ENCODE data around the gene MEGF9. TPM values are rescaled to one million over a fixed set of nuclear protein-coding genes. Genes with fewer than 3 reads are reported as not detected.
"Not testable (repeated sequence)": the region's sequence is repeated elsewhere in the genome, so short reads cannot be mapped to it uniquely, and the experiment has no call there.

The MEGF9 gene
- total RNA-seq, 3 donors from 2014 or later, result 6.3 to 16.7 (median 9.3) TPM

GRCh38 chr9:120648581-120649197 is 65.6 kb downstream of the MEGF9 start:
- H3K9me3 ChIP-seq, result no peaks in the 10 kb centered on the region
- DNase-seq (no peak), ATAC-seq (no peak)
- H3K36me3 ChIP-seq (ENCODE audit: low read depth), result no peaks in the 10 kb centered on the region
- no peak for TF ChIP-seq CTCF (IDR thresholded peaks at IDR 0.05)
- H3K4me3 ChIP-seq, result no peak overlapping the region
- no peaks in the 10 kb centered on the region for H3K4me1 ChIP-seq (ENCODE audit: low read depth)
- intact Hi-C loops (cut with DNase I, micrococcal nuclease), result no loop called here

GRCh38 chr9:120646948-120647347 is 67.3 kb downstream of the MEGF9 start:
- ATAC-seq (no peak), DNase-seq (no peak)
- Histone ChIP-seq H3K36me3 (ENCODE audit: low read depth) (no peaks in the 10 kb centered on the region), H3K9me3 (no peaks in the 10 kb centered on the region), H3K4me1 (ENCODE audit: low read depth) (no peaks in the 10 kb centered on the region), H3K4me3 (no peak overlapping the region)
- TF ChIP-seq CTCF (IDR thresholded peaks at IDR 0.05), result no peak
- intact Hi-C loops (cut with DNase I, micrococcal nuclease), result no loop called here

DNA sequence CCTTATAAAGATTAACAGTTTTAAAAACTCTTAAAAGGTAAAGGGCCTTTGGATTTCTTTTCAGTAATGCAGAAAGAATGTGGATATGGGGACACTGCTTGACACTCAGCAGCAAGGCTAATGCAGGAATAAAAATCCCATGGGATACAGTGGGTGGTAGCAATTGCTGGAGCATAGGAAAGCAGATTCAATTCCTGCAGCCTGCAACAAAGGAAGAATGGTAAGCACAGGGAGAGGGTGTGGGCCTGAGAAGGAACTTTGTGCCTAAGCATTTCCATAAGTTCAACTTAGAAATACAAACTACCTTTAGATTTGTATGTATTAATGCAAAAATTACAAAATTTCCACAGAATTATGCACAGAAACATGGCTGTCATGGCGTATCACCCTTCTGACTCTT is 68.5 kb downstream of the MEGF9 start:
- TF ChIP-seq CTCF (IDR thresholded peaks at IDR 0.05), result no peak
- Histone ChIP-seq H3K4me3 (no peak overlapping the region), H3K36me3 (ENCODE audit: low read depth) (no peaks in the 10 kb centered on the region), H3K9me3 (no peaks in the 10 kb centered on the region), H3K4me1 (ENCODE audit: low read depth) (no peaks in the 10 kb centered on the region)
- ATAC-seq (no peak), DNase-seq (no peak)
- intact Hi-C loops (cut with DNase I, micrococcal nuclease), result no loop called here

- H3K4me3 ChIP-seq, result no peak overlapping the region
- no peak for TF ChIP-seq CTCF (IDR thresholded peaks at IDR 0.05)
- DNase-seq (no peak), ATAC-seq (no peak)
- intact Hi-C loops (cut with DNase I, micrococcal nuclease), result no loop called here
- no peaks in the 10 kb centered on the region for H3K36me3 ChIP-seq (ENCODE audit: low read depth)
- H3K9me3 ChIP-seq, result no peaks in the 10 kb centered on the region
- no peaks in the 10 kb centered on the region for H3K4me1 ChIP-seq (ENCODE audit: low read depth)
These were observed 71.2 kb downstream of the MEGF9 start for GRCh38 chr9:120643061-120643460.

DNA sequence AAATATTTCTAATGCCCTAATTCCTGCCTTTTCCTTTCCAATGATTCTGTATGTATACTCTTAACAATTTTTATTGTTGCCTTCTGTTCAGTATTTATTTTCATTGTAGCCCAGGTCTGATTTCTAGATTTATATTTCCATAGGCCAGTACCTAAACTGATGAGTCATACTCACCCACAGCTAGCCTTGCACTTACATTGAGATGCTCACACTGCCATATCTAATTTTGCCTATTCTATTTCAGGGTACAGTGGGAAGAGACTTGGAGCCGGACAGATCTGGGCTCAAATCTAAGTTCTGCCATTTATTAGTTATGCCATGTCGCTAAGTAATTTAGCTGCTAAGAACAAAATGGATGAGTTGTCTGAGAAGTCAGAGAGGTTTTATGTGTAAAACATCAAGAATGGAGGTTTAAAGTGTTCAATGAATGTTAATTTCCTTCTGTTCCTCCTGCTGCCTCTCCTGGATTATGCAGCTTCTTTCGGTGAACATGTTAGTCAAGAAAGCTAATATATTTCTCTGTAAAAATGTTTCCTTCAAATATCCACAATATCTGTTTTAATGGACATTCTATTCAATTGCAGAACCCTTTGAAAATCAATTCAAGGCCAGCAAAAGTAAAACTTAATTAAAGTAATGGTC is 72.0 kb downstream of the MEGF9 start:
- TF ChIP-seq CTCF (IDR thresholded peaks at IDR 0.05), result no peak
- no peak for DNase-seq
- Histone ChIP-seq H3K9me3 (no peaks in the 10 kb centered on the region), H3K36me3 (ENCODE audit: low read depth) (no peaks in the 10 kb centered on the region), H3K4me3 (no peak overlapping the region), H3K4me1 (ENCODE audit: low read depth) (no peaks in the 10 kb centered on the region)
- intact Hi-C loops (cut with DNase I, micrococcal nuclease), result no loop called here
- ATAC-seq, result no peak

DNA sequence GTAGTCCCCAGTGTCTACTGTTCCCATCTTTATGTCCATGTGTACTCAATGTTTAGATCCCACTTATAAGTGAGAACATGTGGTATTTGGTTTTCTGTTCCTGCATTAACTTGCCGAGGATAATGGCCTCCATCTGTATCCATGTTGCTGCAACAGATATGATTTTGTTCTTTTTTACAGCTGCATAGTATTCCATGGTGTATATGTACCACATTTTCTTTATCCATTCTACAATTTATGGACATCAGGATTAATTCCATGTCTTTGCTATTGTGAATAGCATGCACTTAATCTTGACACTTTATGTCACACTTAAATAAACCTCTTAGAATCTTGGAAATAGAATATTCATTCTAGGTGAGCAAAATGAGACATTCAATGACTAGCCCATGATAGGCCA is 73.4 kb downstream of the MEGF9 start:
- H3K4me1 ChIP-seq (ENCODE audit: low read depth); DNase-seq; H3K36me3 ChIP-seq (ENCODE audit: low read depth); H3K4me3 ChIP-seq; intact Hi-C loops (cut with DNase I, micrococcal nuclease); H3K9me3 ChIP-seq; ATAC-seq: not testable (repeated sequence)
